SU-DHL-6 (cell line): ENCODE results near the gene BNIP5.

ENCODE experiments used
- CTCF ChIP-seq: fragments of 200-600 bp; sonication (generic); IDR thresholded peaks from one replicate; pipeline ENCODE4 v1.5.1; 2017; ENCODE audit warnings: antibody characterized with exemption, mild to moderate bottlenecking, low read length, moderate library complexity; ENCODE audit not compliant: insufficient read depth, poor library complexity, severe bottlenecking
- EZH2phosphoT487 ChIP-seq: fragments of 200-600 bp; sonication (generic), shearing (Covaris generic); conservative IDR thresholded peaks from 2 replicates; pipeline ENCODE4 v1.6.1; 2018; ENCODE audit warnings: mild to moderate bottlenecking, antibody characterized with exemption, low read length, moderate library complexity, mixed read lengths

GRCh38 chr6:36322591-36322990 is 14.1 kb downstream of the BNIP5 start:
- TF ChIP-seq CTCF, result no peak
- TF ChIP-seq EZH2phosphoT487, result no peak
